IPS-20b (cell line): ENCODE results near the gene PSENEN.

Experiments used
- H3K27ac ChIP-seq: one replicate; pipeline ENCODE4 v1.5.1; 2013; ENCODE audit warnings: low read length
- H3K27me3 ChIP-seq: 2 replicates; pipeline ENCODE4 v1.6.1; 2013; ENCODE audit warnings: mild to moderate bottlenecking, low read length, inconsistent platforms; ENCODE audit not compliant: insufficient read depth
- H3K36me3 ChIP-seq: 2 replicates; pipeline ENCODE4 v1.6.1; 2013; ENCODE audit warnings: low read depth, mild to moderate bottlenecking, inconsistent platforms, low read length, moderate library complexity; ENCODE audit not compliant: insufficient read depth
- H3K4me1 ChIP-seq: 2 replicates; pipeline ENCODE4 v1.6.1; 2013; ENCODE audit warnings: mild to moderate bottlenecking, control low read depth, inconsistent platforms, low read length, moderate library complexity; ENCODE audit not compliant: insufficient read depth
- H3K4me3 ChIP-seq: 2 replicates; pipeline ENCODE4 v1.5.1; 2013; ENCODE audit warnings: mild to moderate bottlenecking, low read length, inconsistent platforms
- H3K9ac ChIP-seq: 2 replicates; pipeline ENCODE4 v1.6.1; 2013; ENCODE audit warnings: low read depth, mild to moderate bottlenecking, inconsistent platforms, low read length, moderate library complexity
- H3K9me3 ChIP-seq: 2 replicates; pipeline ENCODE4 v1.6.1; 2013; ENCODE audit warnings: mild to moderate bottlenecking, low read depth, low read length, inconsistent platforms; ENCODE audit not compliant: insufficient read depth

The PSENEN gene

DNA sequence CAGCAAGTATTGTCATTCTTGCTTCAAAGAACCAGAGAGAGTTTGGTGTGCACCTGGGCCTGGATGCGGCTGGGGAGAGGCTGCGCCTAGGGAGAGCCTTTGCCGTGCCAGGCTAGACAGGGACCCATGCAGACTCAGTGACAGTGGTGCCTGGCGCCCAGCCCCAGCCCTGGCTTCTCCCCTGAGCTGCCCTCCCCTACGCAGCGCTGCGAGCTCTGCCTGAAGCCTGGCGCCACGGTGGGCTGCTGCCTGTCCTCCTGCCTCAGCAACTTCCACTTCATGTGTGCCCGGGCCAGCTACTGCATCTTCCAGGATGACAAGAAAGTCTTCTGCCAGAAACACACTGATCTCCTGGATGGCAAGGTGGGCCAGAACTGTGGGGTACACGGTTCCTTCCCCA is 15.7 kb upstream of the PSENEN start:
- Histone ChIP-seq H3K27me3 (no peaks in the 10 kb centered on the region), H3K9ac (no peak overlapping the region), H3K36me3 (peaks cover 89% of the 10 kb centered on the region)

DNA sequence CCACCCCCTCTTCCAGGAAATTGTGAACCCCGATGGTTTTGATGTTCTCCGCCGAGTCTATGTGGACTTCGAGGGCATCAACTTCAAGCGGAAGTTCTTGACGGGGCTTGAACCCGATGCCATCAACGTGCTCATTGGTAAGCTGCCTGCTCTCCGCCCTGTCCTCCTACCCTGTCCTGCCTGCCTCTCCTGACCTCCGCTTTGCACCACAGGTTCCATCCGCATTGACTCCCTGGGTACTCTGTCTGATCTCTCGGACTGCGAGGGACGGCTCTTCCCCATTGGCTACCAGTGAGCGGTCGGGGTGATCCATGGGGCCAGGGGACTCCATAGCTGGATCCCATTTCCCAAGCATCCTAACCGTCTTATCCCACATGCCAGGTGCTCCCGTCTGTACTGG is 15.1 kb upstream of the PSENEN start:
- H3K27ac ChIP-seq, result no peak overlapping the region
- no peak overlapping the region for H3K4me3 ChIP-seq
- no peaks in the 10 kb centered on the region for H3K4me1 ChIP-seq
- no peaks in the 10 kb centered on the region for H3K9me3 ChIP-seq
- no peaks in the 10 kb centered on the region for H3K27me3 ChIP-seq
- H3K36me3 ChIP-seq, result peaks cover 87% of the 10 kb centered on the region
- no peak overlapping the region for H3K9ac ChIP-seq

More for the DNA sequence above, 15.7 kb upstream of the PSENEN start:
- Histone ChIP-seq H3K27ac (no peak overlapping the region), H3K4me1 (no peaks in the 10 kb centered on the region), H3K9me3 (no peaks in the 10 kb centered on the region), H3K4me3 (no peak overlapping the region)

DNA sequence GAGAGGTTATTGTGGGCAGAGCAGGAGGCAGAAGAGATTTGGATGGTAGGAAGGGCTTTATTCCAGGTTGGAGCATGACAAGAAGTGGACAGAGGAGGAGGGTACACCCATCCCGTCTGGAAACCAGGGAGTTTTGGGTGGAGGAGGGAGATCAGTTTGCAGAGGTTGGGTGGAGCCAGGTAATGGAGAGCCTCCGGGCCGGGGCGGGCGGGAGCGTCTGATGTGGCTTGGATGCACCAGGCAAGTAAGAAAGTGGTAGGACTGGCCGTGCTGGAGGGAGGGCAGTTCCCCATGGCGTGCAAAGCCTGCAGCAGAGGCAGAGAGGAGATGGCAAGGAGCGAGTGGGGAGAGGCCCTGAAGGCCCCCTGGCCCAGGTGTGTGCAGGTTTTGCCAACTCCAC is 14.1 kb upstream of the PSENEN start:
- Histone ChIP-seq H3K9me3 (no peaks in the 10 kb centered on the region), H3K4me1 (no peaks in the 10 kb centered on the region), H3K27me3 (no peaks in the 10 kb centered on the region), H3K9ac (no peak overlapping the region), H3K4me3 (no peak overlapping the region), H3K27ac (no peak overlapping the region), H3K36me3 (peaks cover 85% of the 10 kb centered on the region)

DNA sequence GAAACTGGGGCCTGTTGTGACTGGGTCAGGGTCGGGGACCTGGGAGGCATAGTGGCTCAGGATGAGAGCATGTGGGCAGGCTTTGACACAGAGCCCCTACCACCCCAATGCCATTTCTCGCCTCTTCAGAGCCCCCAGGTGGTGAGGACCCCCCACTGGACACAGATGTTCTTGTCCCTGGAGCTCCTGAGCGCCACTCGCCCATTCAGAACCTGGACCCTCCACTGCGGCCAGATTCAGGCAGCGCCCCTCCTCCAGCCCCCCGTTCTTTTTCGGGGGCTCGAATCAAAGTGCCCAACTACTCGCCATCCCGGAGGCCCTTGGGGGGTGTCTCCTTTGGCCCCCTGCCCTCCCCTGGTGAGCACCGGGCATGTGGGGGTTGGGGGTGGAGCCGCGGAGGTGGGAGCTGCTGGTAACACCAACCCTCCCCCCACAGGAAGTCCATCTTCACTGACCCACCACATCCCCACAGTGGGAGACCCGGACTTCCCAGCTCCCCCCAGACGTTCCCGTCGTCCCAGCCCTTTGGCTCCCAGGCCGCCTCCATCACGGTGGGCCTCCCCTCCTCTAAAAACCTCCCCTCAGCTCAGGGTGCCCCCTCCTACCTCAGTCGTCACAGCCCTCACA is 13.6 kb upstream of the PSENEN start:
- Histone ChIP-seq H3K4me1 (no peaks in the 10 kb centered on the region), H3K9me3 (no peaks in the 10 kb centered on the region), H3K4me3 (no peak overlapping the region), H3K36me3 (peaks cover 87% of the 10 kb centered on the region), H3K27ac (no peak overlapping the region), H3K27me3 (no peaks in the 10 kb centered on the region), H3K9ac (no peak overlapping the region)

DNA sequence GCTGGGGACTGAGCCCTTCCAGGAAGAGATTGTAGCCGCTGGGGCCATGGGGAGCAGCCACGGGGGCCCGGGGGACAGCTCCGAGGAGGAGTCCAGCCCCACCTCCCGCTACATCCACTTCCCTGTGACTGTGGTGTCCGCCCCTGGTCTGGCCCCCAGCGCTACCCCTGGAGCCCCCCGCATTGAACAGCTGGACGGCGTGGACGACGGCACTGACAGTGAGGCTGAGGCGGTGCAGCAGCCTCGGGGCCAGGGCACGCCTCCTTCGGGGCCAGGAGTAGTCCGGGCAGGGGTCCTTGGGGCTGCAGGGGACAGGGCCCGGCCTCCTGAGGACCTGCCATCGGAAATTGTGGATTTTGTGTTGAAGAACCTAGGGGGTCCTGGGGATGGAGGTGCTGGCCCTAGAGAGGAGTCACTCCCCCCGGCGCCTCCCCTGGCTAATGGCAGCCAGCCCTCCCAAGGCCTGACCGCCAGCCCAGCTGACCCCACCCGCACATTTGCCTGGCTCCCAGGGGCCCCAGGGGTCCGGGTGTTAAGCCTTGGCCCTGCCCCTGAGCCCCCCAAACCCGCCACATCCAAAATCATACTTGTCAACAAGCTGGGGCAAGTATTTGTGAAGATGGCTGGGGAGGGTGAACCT is 12.8 kb upstream of the PSENEN start:
- H3K9ac ChIP-seq, result no peak overlapping the region
- no peaks in the 10 kb centered on the region for H3K9me3 ChIP-seq
- H3K4me1 ChIP-seq, result no peaks in the 10 kb centered on the region
- H3K27me3 ChIP-seq, result no peaks in the 10 kb centered on the region
- H3K27ac ChIP-seq, result no peak overlapping the region
- peaks cover 86% of the 10 kb centered on the region for H3K36me3 ChIP-seq
- no peak overlapping the region for H3K4me3 ChIP-seq

DNA sequence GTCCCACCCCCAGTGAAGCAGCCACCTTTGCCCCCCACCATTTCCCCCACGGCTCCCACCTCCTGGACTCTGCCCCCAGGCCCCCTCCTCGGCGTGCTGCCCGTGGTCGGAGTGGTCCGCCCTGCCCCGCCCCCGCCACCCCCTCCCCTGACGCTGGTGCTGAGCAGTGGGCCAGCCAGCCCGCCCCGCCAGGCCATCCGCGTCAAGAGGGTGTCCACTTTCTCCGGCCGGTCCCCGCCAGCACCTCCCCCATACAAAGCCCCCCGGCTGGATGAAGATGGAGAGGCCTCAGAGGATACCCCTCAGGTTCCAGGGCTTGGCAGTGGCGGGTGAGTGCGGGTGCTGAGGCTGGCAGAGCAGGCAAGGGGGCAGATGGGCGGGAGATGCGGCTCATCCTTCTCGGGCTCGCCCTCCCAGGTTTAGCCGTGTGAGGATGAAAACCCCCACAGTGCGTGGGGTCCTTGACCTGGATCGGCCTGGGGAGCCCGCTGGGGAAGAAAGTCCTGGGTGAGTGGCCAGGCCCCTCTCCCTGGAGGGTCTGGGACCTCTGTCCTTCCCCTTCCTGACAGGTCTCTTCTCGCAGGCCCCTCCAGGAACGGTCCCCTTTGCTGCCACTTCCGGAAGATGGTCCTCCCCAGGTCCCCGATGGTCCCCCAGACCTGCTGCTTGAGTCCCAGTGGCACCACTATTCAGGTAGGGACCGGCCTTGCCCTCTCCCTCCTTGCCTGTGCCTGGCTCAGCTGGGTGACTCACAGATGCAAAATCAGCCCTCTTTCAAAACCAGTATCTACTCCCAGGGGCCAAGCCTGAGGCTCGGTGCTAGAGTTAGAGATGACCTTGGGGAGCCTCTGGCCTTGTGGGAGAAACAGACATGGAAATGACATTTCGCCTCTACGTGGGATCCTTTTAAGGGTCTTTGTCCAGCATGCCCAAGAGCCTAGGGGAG is 12.0 kb upstream of the PSENEN start:
- peaks cover 86% of the 10 kb centered on the region for H3K36me3 ChIP-seq
- H3K27ac ChIP-seq, result no peak overlapping the region

DNA sequence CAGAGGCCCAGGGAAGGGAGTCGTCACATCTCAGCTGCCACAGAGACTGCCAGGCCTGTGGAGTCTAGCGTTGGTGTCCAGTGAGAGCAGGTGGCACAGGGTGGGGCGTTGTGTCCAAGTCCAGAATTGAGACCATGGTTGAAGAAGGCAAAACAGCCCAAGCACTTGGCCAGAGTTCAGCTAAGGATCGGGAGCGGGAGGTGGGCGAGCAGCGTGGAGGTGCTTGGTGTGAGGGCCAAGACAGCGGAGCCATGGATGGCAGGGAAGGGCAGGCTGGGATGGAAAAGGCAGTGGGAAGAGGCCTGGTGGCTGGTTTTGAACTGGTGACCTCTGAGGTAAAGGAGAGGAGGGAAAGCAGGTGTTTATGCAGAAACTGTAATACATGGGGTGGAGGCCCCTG is 11.2 kb upstream of the PSENEN start:
- H3K4me1 ChIP-seq, result no peaks in the 10 kb centered on the region
- no peaks in the 10 kb centered on the region for H3K9me3 ChIP-seq
- H3K9ac ChIP-seq, result no peak overlapping the region
- H3K27ac ChIP-seq, result no peak overlapping the region
- H3K36me3 ChIP-seq, result peaks cover 85% of the 10 kb centered on the region
- no peaks in the 10 kb centered on the region for H3K27me3 ChIP-seq
- H3K4me3 ChIP-seq, result no peak overlapping the region

More for the DNA sequence above, 12.0 kb upstream of the PSENEN start:
- Histone ChIP-seq H3K4me1 (no peaks in the 10 kb centered on the region), H3K4me3 (no peak overlapping the region), H3K9ac (no peak overlapping the region), H3K9me3 (no peaks in the 10 kb centered on the region), H3K27me3 (no peaks in the 10 kb centered on the region)

DNA sequence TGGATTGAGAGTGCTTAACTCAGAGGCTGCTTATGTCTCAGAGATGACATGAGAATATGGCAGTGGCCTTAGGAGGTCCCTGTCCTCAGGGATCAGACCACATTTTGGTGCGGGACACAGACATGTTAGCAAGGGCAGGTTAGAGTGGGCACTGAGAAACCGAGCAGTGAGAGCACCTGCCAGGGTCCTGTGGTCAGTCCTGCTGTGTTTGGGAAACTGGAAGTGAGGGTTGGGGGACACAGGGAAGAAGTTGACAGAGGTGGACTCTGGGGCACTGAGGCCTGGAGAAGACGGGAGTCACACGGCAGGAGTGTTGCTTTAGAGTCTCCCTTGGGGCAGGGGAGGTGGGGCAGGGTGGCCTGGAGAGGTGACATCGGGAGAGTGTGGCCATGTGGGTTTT is 10.6 kb upstream of the PSENEN start:
- Histone ChIP-seq H3K9me3 (no peaks in the 10 kb centered on the region), H3K27me3 (no peaks in the 10 kb centered on the region), H3K36me3 (peaks cover 79% of the 10 kb centered on the region)

DNA sequence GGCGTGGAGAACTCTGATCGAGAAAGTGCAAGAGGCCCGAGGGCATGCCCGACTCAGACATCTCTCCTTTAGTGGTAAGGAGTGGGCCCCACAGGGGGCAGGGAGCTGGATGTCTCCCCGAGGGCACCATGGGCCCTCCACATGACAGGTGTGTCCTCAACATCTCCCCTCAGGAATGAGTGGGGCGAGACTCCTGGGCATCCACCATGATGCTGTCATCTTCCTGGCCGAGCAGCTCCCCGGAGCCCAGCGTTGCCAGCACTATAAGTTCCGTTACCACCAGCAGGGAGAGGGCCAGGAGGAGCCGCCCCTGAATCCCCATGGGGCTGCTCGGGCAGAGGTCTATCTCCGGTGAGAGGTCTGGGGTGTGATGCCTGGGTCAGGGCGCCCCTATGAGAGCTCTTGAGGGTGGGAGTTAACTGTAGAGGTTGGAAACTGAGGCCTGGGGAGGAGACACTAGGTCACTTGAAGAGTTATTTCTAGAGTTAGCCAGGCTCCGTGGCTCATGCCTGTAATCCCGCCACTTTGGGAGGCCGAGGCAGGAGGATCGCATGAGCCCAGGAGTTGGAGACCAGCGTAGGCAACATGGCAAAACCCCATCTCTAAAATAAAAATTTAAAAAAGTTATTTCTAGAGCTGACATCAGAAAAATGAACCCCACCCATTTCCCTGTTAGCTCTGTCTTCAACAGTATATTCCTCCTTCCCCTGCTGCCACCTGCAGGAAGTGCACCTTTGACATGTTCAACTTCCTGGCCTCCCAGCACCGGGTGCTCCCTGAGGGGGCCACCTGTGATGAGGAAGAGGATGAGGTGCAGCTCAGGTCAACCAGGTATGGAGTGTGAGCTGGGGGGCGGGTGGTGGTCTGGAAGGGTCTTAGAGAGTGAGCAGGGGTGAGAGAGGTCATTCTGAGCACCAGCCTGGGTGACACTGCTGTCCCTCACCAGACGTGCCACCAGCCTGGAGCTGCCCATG is 8.3 kb upstream of the PSENEN start:
- no peaks in the 10 kb centered on the region for H3K4me1 ChIP-seq
- no peak overlapping the region for H3K4me3 ChIP-seq
- H3K9me3 ChIP-seq, result no peaks in the 10 kb centered on the region
- no peak overlapping the region for H3K9ac ChIP-seq
- no peak overlapping the region for H3K27ac ChIP-seq
- peaks cover 56% of the 10 kb centered on the region for H3K36me3 ChIP-seq
- H3K27me3 ChIP-seq, result no peaks in the 10 kb centered on the region

More for the DNA sequence above, 10.6 kb upstream of the PSENEN start:
- H3K4me3 ChIP-seq, result no peak overlapping the region
- no peak overlapping the region for H3K27ac ChIP-seq
- no peak overlapping the region for H3K9ac ChIP-seq
- H3K4me1 ChIP-seq, result no peaks in the 10 kb centered on the region

DNA sequence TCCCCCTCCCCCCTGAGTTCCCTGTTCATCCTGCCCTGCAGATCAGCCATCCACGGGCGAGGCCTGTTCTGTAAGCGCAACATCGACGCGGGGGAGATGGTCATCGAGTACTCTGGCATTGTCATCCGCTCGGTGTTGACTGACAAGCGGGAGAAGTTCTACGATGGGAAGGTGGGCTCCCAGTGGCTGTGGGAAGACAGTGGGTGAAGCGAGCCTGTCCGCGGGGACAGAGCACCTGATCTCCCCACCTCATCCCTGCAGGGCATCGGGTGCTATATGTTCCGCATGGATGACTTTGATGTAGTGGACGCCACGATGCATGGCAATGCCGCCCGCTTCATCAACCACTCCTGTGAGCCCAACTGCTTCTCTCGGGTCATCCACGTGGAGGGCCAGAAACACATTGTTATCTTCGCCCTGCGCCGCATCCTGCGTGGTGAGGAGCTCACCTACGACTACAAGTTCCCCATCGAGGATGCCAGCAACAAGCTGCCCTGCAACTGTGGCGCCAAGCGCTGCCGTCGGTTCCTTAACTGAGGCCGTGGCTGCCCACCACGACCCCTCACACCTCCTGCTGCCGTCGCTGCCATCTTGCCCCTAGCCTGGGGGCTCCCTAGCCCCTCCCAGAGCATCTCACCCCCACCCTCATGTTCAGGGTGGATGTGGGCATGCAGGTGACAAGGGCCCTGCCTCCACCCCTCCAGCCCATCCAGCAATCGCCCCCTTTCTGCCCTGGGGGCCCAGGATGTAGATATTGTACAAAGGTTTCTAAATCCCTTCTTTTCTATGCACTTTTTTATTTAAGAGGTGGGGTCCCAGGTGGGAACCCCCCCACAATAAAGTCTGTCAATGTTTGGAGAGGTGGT is 7.2 kb upstream of the PSENEN start:
- Histone ChIP-seq H3K9me3 (no peaks in the 10 kb centered on the region), H3K4me3 (no peak overlapping the region), H3K4me1 (no peaks in the 10 kb centered on the region), H3K27ac (no peak overlapping the region), H3K27me3 (no peaks in the 10 kb centered on the region), H3K9ac (no peak overlapping the region), H3K36me3 (peaks cover 54% of the 10 kb centered on the region)
